Measurements from ENCODE around the gene PARD3B. TPM values are rescaled to one million over a fixed set of nuclear protein-coding genes. Genes with fewer than 3 reads are reported as not detected.

Gene PARD3B
- total and polyA plus RNA-seq, 2 donors (not counting 1 experiment from before 2014, with no cell fraction given), result 7.4 to 20.6 TPM

- Histone ChIP-seq H4K20me1 (ENCODE audit: control insufficient read depth, extremely low read depth, insufficient read depth, low read length) (no peaks in the 10 kb centered on the region), H3K27me3 (ENCODE audit: control insufficient read depth, insufficient read depth, low read length) (no peaks in the 10 kb centered on the region), H2AFZ (ENCODE audit: low read length) (no peak overlapping the region), H3K4me2 (ENCODE audit: extremely low read depth, insufficient read depth, low read length) (no peak overlapping the region), H3K79me2 (ENCODE audit: control insufficient read depth, insufficient read depth, low read length) (no peaks in the 10 kb centered on the region), H3K9me3 (ENCODE audit: control insufficient read depth, insufficient read depth, low read depth, low read length) (no peaks in the 10 kb centered on the region), H3K9ac (ENCODE audit: insufficient read depth, low read length) (no peak overlapping the region), H3K36me3 (ENCODE audit: control insufficient read depth, insufficient read depth, low read length) (no peaks in the 10 kb centered on the region), H3K4me3 (replicated peaks in 1 of 4; ENCODE audit: control extremely low read depth in 1 of 4, insufficient read depth in 1 of 4, low read depth in 3 of 4, low read length in 4 of 4) (no peak overlapping the region), H3K4me1 (ENCODE audit: control insufficient read depth, extremely low read depth, insufficient read depth, low read length) (no peaks in the 10 kb centered on the region), H3K27ac (ENCODE audit: insufficient read depth, low read length) (no peak overlapping the region)
- TF ChIP-seq CTCF (conservative IDR thresholded peaks at IDR 0.05 in 1 of 2, IDR thresholded peaks at IDR 0.05 in 1 of 2; ENCODE audit: low read depth in 1 of 2, low read length in 2 of 2), result no peak
- TF ChIP-seq EZH2 (IDR thresholded peaks at IDR 0.05; ENCODE audit: low read length, missing control alignments), result no peak
- no peak for DNase-seq (ENCODE audit: low read depth in 2 of 2)
Observed at GRCh38 chr2:205107810-205108209, 562.5 kb downstream of the PARD3B start.

- Histone ChIP-seq H3K4me3 (replicated peaks in 1 of 4; ENCODE audit: control extremely low read depth in 1 of 4, insufficient read depth in 1 of 4, low read depth in 3 of 4, low read length in 4 of 4) (no peak overlapping the region), H3K4me2 (ENCODE audit: extremely low read depth, insufficient read depth, low read length) (no peak overlapping the region), H3K4me1 (ENCODE audit: control insufficient read depth, extremely low read depth, insufficient read depth, low read length) (no peaks in the 10 kb centered on the region), H2AFZ (ENCODE audit: low read length) (no peak overlapping the region), H3K36me3 (ENCODE audit: control insufficient read depth, insufficient read depth, low read length) (no peaks in the 10 kb centered on the region), H3K27me3 (ENCODE audit: control insufficient read depth, insufficient read depth, low read length) (no peaks in the 10 kb centered on the region), H3K9ac (ENCODE audit: insufficient read depth, low read length) (no peak overlapping the region), H4K20me1 (ENCODE audit: control insufficient read depth, extremely low read depth, insufficient read depth, low read length) (no peaks in the 10 kb centered on the region), H3K9me3 (ENCODE audit: control insufficient read depth, insufficient read depth, low read depth, low read length) (no peaks in the 10 kb centered on the region), H3K79me2 (ENCODE audit: control insufficient read depth, insufficient read depth, low read length) (no peaks in the 10 kb centered on the region), H3K27ac (ENCODE audit: insufficient read depth, low read length) (no peak overlapping the region)
- TF ChIP-seq EZH2 (IDR thresholded peaks at IDR 0.05; ENCODE audit: low read length, missing control alignments), result no peak
- no peak for DNase-seq (ENCODE audit: low read depth in 2 of 2)
Observed at GRCh38 chr2:205115511-205115910, 570.2 kb downstream of the PARD3B start.

GRCh38 chr2:205117125-205117524 is 571.9 kb downstream of the PARD3B start:
- no peak for TF ChIP-seq CTCF (conservative IDR thresholded peaks at IDR 0.05 in 1 of 2, IDR thresholded peaks at IDR 0.05 in 1 of 2; ENCODE audit: low read depth in 1 of 2, low read length in 2 of 2)
- TF ChIP-seq EZH2 (IDR thresholded peaks at IDR 0.05; ENCODE audit: low read length, missing control alignments), result no peak
- no peaks in the 10 kb centered on the region for H3K27me3 ChIP-seq (ENCODE audit: control insufficient read depth, insufficient read depth, low read length)
- no peaks in the 10 kb centered on the region for H3K9me3 ChIP-seq (ENCODE audit: control insufficient read depth, insufficient read depth, low read depth, low read length)
- H3K36me3 ChIP-seq (ENCODE audit: control insufficient read depth, insufficient read depth, low read length), result no peaks in the 10 kb centered on the region
- no peak overlapping the region for H2AFZ ChIP-seq (ENCODE audit: low read length)
- H3K4me2 ChIP-seq (ENCODE audit: extremely low read depth, insufficient read depth, low read length), result no peak overlapping the region
- H4K20me1 ChIP-seq (ENCODE audit: control insufficient read depth, extremely low read depth, insufficient read depth, low read length), result no peaks in the 10 kb centered on the region
- no peaks in the 10 kb centered on the region for H3K4me1 ChIP-seq (ENCODE audit: control insufficient read depth, extremely low read depth, insufficient read depth, low read length)
- H3K27ac ChIP-seq (ENCODE audit: insufficient read depth, low read length), result no peak overlapping the region
- H3K9ac ChIP-seq (ENCODE audit: insufficient read depth, low read length), result no peak overlapping the region
- H3K79me2 ChIP-seq (ENCODE audit: control insufficient read depth, insufficient read depth, low read length), result no peaks in the 10 kb centered on the region
- DNase-seq (ENCODE audit: low read depth in 2 of 2), result no peak
- no peak overlapping the region for H3K4me3 ChIP-seq (replicated peaks in 1 of 4; ENCODE audit: control extremely low read depth in 1 of 4, insufficient read depth in 1 of 4, low read depth in 3 of 4, low read length in 4 of 4)

Measured in fibroblast of lung (primary cell).